GM23338 (cell line): ENCODE measurements around the gene LHX8. TPM values are rescaled to one million over a fixed set of nuclear protein-coding genes. Genes with fewer than 3 reads are reported as not detected.
A peak's percentile ranks its signal among the peaks of the same experiment; 100 is the strongest.

ENCODE experiments used
- ATAC-seq: fragments of 200-7000 bp; cut with Tn5 transposase; 3 replicates; pipeline ENCODE4 v1.9.1; 2020
- DNase-seq: peaks from one replicate; pipeline ENCODE4 v3.0.0-alpha.2; 2015; ENCODE audit warnings: low spot score
- H2AFZ ChIP-seq: fragments of 200-600 bp; sonication (generic); 2 replicates; pipeline ENCODE4 v1.8.0; 2016; ENCODE audit warnings: antibody characterized with exemption, mild to moderate bottlenecking, moderate library complexity
- H3F3A ChIP-seq: fragments of 200-600 bp; sonication (generic); replicated peaks from 2 replicates; pipeline ENCODE4 v1.8.0; 2017; ENCODE audit warnings: antibody characterized with exemption, mixed run types, low read depth
- H3K27ac ChIP-seq: fragments of 200-600 bp; sonication (generic); 2 replicates; pipeline ENCODE4 v1.6.1; 2016; ENCODE audit warnings: low read depth
- H3K27me3 ChIP-seq: fragments of 200-600 bp; sonication (generic); 2 replicates; pipeline ENCODE4 v1.8.0; 2016; ENCODE audit warnings: mild to moderate bottlenecking, mixed run types, moderate library complexity; ENCODE audit not compliant: insufficient read depth
- H3K36me3 ChIP-seq: fragments of 200-600 bp; sonication (generic); 2 replicates; pipeline ENCODE4 v1.8.0; 2016; ENCODE audit warnings: mild to moderate bottlenecking; ENCODE audit not compliant: insufficient read depth
- H3K4me1 ChIP-seq: fragments of 200-600 bp; sonication (generic); 2 replicates; pipeline ENCODE4 v1.8.0; 2016; ENCODE audit warnings: mild to moderate bottlenecking, moderate library complexity; ENCODE audit not compliant: insufficient read depth
- H3K4me2 ChIP-seq: fragments of 200-600 bp; sonication (generic); 2 replicates; pipeline ENCODE4 v1.7.1; 2017; ENCODE audit warnings: mixed run types
- H3K4me3 ChIP-seq: fragments of 200-600 bp; sonication (generic); 2 replicates; pipeline ENCODE4 v1.6.1; 2016; ENCODE audit warnings: mixed run types
- H3K79me2 ChIP-seq: fragments of 200-600 bp; sonication (generic); replicated peaks from 2 replicates; pipeline ENCODE4 v1.8.0; 2017; ENCODE audit warnings: mild to moderate bottlenecking; ENCODE audit not compliant: insufficient read depth
- H3K9me2 ChIP-seq: fragments of 200-600 bp; sonication (generic); 2 replicates; pipeline ENCODE4 v1.8.0; 2017; ENCODE audit not compliant: insufficient read depth
- H4K20me1 ChIP-seq: fragments of 200-600 bp; sonication (generic); replicated peaks from 2 replicates; pipeline ENCODE4 v1.8.0; 2017; ENCODE audit warnings: mild to moderate bottlenecking; ENCODE audit not compliant: insufficient read depth
- H3K27ac Mint-ChIP-seq: 2 replicates; pipeline ENCODE4 v1.8.0; 2020; ENCODE audit warnings: inconsistent platforms, mild to moderate bottlenecking, moderate library complexity, mixed read lengths
- H3K27me3 Mint-ChIP-seq: 3 replicates; pipeline ENCODE4 v1.8.0; 2022; ENCODE audit warnings: low read depth, mild to moderate bottlenecking, moderate library complexity, mixed read lengths, inconsistent platforms; ENCODE audit not compliant: insufficient read depth, poor library complexity
- H3K36me3 Mint-ChIP-seq: 3 replicates; pipeline ENCODE4 v1.8.0; 2021; ENCODE audit warnings: low read depth, mild to moderate bottlenecking, inconsistent platforms, moderate library complexity, mixed read lengths
- H3K4me1 Mint-ChIP-seq: 3 replicates; pipeline ENCODE4 v1.8.0; 2020; ENCODE audit warnings: mild to moderate bottlenecking, inconsistent platforms, mixed read lengths
- H3K4me3 Mint-ChIP-seq: 3 replicates; pipeline ENCODE4 v1.8.0; 2021; ENCODE audit warnings: moderate library complexity, mild to moderate bottlenecking, inconsistent platforms, mixed read lengths
- H3K9me3 Mint-ChIP-seq: 3 replicates; pipeline ENCODE4 v1.8.0; 2020; ENCODE audit warnings: moderate library complexity, mild to moderate bottlenecking, inconsistent platforms, mixed read lengths
- CREB1 ChIP-seq: fragments of 250-450 bp; sonication (Bioruptor Pico); IDR thresholded peaks from 2 replicates; pipeline ENCODE4 v1.5.0; 2020; ENCODE audit warnings: low read depth, mild to moderate bottlenecking, moderate library complexity
- EZH2 ChIP-seq: fragments of 200-600 bp; sonication (generic); IDR thresholded peaks from one replicate; pipeline ENCODE4 v1.8.0; 2017; ENCODE audit warnings: antibody characterized with exemption, mild to moderate bottlenecking, low read depth; ENCODE audit not compliant: unreplicated experiment
- EZH2phosphoT487 ChIP-seq: fragments of 200-600 bp; sonication (generic); IDR thresholded peaks from one replicate; pipeline ENCODE4 v1.8.1; 2018; ENCODE audit warnings: antibody characterized with exemption; ENCODE audit not compliant: unreplicated experiment
- JUNB ChIP-seq: IDR thresholded peaks from one replicate; pipeline ENCODE4 v1.6.1; 2016; ENCODE audit warnings: antibody characterized with exemption; ENCODE audit not compliant: unreplicated experiment
- NANOG ChIP-seq: IDR thresholded peaks from 2 replicates; pipeline ENCODE4 v1.6.1; 2016; ENCODE audit warnings: antibody characterized with exemption, borderline replicate concordance
- POLR2AphosphoS5 ChIP-seq: IDR thresholded peaks from 2 replicates; pipeline ENCODE4 v1.6.1; 2016; ENCODE audit warnings: antibody characterized with exemption, low read depth
- REST ChIP-seq: IDR thresholded peaks from one replicate; pipeline ENCODE4 v1.6.1; 2018; ENCODE audit warnings: antibody characterized with exemption; ENCODE audit not compliant: unreplicated experiment
- ZNF331 ChIP-seq: fragments of 250-450 bp; sonication (Bioruptor Pico); IDR thresholded peaks from 2 replicates; pipeline ENCODE4 v1.5.0; 2020; ENCODE audit warnings: low read depth, mild to moderate bottlenecking, moderate library complexity
- long read RNA-seq: library from polyadenylated mRNA; unstranded; transcript quantifications from one replicate; pipeline ENCODE4 v2.0.0, GENCODE V29; 2020; ENCODE audit not compliant: unreplicated experiment
- polyA plus RNA-seq: library from polyadenylated mRNA; unstranded; fragments of >200 nt; fragmentation: Nextera tagmentation; extraction: Ambion mirVana; gene quantifications from 2 replicates; pipeline ENCODE4 v1.2.1, GENCODE V29; 2016
- total RNA-seq: library from RNA; depleted of rRNA; stranded (reverse); fragments of >200 nt; shearing (Covaris generic); gene quantifications from 2 replicates; pipeline ENCODE4 v1.2.3, GENCODE V29; 2014; rRNA removed
- TF ChIP-seq, protein P1 (sequence below): IDR thresholded peaks from 2 replicates; pipeline ENCODE4 v1.6.1; 2016; ENCODE audit warnings: antibody characterized with exemption
- TF ChIP-seq, protein P2 (sequence below), 2 experiments: fragments of 200-600 bp in 1 of 2; sonication (generic) in 1 of 2; conservative IDR thresholded peaks; 2 replicates each; pipeline versions ENCODE4 v1.5.1 to v1.6.1; 2016 to 2017; ENCODE audit warnings: antibody characterized with exemption in 2 of 2, low read depth in 2 of 2, mild to moderate bottlenecking in 2 of 2, moderate library complexity in 1 of 2

LHX8 gene
- 0.27 and 0.73 TPM in 2 replicates for total RNA-seq
- 0.68 and 0.77 TPM in 2 replicates for polyA plus RNA-seq
- long read RNA-seq, result 0 reads

DNA sequence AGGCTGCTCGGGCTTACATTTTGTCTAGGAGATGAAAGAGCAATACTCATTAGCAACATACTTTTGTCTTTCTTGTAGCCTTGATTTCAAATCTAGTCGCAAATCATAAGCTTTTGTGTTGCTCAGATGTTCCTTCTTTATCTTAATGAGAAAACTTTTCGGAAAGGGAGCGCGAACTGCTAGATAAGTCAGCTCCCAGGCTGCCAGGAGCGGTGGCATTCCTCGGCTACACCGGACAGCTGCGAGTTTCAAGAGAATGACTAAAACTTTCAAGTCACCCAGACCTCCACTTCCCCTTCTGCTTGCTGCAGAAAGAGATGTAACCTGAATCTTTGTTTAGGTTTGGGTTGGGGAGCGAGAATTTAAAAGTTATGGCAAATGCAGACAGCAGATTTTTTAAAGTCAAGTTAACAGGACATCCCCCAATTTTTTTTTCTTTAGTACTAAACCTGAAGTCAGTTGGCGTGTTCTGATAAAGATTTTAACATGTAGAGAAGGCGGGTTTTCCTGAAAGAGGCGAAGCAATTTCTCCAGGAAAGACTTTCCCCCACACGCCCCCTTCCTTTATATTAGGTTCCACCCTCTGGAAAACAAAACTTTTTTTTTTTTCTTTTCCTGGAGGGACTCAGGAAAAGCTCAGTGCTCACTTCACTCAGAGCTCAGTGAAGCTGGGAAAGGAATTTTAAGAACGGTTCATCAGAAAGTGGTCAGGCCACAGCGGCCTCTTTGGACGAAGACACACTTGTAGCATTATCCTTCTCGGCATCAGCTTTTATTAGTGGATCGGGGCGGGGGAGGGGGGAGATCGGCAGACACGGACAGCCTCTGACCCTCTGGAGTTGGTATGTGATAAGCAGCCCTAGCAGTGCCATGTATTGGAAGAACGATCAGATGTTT lies at the start of gene LHX8:
LHX8 (plus strand) TSS at position 639 of the 897 bp plus-strand sequence. CDS start 2,227 bp downstream, outside the sequence.
- Histone ChIP-seq H3K27ac (no peak within 1 kb of the TSS), H3K4me3 (peak within 1 kb of the TSS; percentile 75), H3K4me1 (peaks cover 71% of the 10 kb centered on the region), H3K9me2 (no peaks in the 10 kb centered on the region), H3K4me2 (peak within 1 kb of the TSS; percentile 81), H4K20me1 (no peaks in the 10 kb centered on the region), H3K79me2 (no peaks in the 10 kb centered on the region), H2AFZ (peak within 1 kb of the TSS; percentile 91), H3K36me3 (no peaks in the 10 kb centered on the region), H3K27me3 (peaks cover 98% of the 10 kb centered on the region), H3F3A (peaks cover 21% of the 10 kb centered on the region)
- H3K9me3 Mint-ChIP-seq, result peaks cover 1% of the 10 kb centered on the region; the same call in 1 of the 3 replicates
- TF ChIP-seq ZNF331 (CRISPR knock-in tag) (no peak), NANOG (no peak), REST (no peak), EZH2 (peak; percentile 78), EZH2phosphoT487 (peak; percentile 31), CREB1 (no peak), JUNB (no peak), POLR2AphosphoS5 (no peak)
- TF ChIP-seq, protein P1, sequence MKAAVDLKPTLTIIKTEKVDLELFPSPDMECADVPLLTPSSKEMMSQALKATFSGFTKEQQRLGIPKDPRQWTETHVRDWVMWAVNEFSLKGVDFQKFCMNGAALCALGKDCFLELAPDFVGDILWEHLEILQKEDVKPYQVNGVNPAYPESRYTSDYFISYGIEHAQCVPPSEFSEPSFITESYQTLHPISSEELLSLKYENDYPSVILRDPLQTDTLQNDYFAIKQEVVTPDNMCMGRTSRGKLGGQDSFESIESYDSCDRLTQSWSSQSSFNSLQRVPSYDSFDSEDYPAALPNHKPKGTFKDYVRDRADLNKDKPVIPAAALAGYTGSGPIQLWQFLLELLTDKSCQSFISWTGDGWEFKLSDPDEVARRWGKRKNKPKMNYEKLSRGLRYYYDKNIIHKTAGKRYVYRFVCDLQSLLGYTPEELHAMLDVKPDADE, result no peak
- TF ChIP-seq, protein P2, sequence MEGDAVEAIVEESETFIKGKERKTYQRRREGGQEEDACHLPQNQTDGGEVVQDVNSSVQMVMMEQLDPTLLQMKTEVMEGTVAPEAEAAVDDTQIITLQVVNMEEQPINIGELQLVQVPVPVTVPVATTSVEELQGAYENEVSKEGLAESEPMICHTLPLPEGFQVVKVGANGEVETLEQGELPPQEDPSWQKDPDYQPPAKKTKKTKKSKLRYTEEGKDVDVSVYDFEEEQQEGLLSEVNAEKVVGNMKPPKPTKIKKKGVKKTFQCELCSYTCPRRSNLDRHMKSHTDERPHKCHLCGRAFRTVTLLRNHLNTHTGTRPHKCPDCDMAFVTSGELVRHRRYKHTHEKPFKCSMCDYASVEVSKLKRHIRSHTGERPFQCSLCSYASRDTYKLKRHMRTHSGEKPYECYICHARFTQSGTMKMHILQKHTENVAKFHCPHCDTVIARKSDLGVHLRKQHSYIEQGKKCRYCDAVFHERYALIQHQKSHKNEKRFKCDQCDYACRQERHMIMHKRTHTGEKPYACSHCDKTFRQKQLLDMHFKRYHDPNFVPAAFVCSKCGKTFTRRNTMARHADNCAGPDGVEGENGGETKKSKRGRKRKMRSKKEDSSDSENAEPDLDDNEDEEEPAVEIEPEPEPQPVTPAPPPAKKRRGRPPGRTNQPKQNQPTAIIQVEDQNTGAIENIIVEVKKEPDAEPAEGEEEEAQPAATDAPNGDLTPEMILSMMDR (conservative IDR thresholded peaks at IDR 0.05; ENCODE audit: low read depth in 2 of 2), result 0 out of 4 replicates have a peak, but pooled peaks of 1 of the 2 experiments have one; percentile 12
- H3K4me3 Mint-ChIP-seq, result peak within 1 kb of the TSS; percentile 83
- peaks cover 97% of the 10 kb centered on the region for H3K27me3 Mint-ChIP-seq
- peak; percentile 78 for DNase-seq
- no peak for ATAC-seq
- H3K27ac Mint-ChIP-seq, result no peak within 1 kb of the TSS; the same call in 1 of the 2 replicates
- H3K4me1 Mint-ChIP-seq, result peaks cover 71% of the 10 kb centered on the region
- no peaks in the 10 kb centered on the region for H3K36me3 Mint-ChIP-seq
